ENCODE results near the gene SNUPN. TPM values are rescaled to one million over a fixed set of nuclear protein-coding genes. Genes with fewer than 3 reads are reported as not detected.

The SNUPN gene
- total RNA-seq, 1 experiment from 2014 or later, result 27.9 TPM

GRCh38 chr15:75578173-75578947 lies 47.2 kb downstream of the SNUPN start:
- no peaks in the 10 kb centered on the region for H3K9me3 Mint-ChIP-seq
- DNase-seq (ENCODE audit: low spot score) (peak; percentile 30), ATAC-seq (no peak)
- peak overlapping the region; percentile 97 for H3K4me3 Mint-ChIP-seq
- peaks cover 26% of the 10 kb centered on the region for H3K4me1 Mint-ChIP-seq
- CTCF ChIA-PET, result interaction anchor here (0.7 to 2.9 kb wide), 18 partner anchors 10 to 223 kb away, joined by 3 to 18 read pairs (median 5); partner anchors contain the start of genes MAN2C1, SIN3A, SNUPN and SNX33
- H3K27me3 Mint-ChIP-seq (ENCODE audit: low read depth), result no peaks in the 10 kb centered on the region
- no peaks in the 10 kb centered on the region; the same call in 1 of the 2 replicates for H3K36me3 Mint-ChIP-seq
- peak overlapping the region; percentile 96 for H3K27ac Mint-ChIP-seq
- POLR2A ChIA-PET, result interaction anchor here (1.0 to 2.7 kb wide), 7 partner anchors 35 to 210 kb away, joined by 3 to 37 read pairs (median 6); partner anchors contain the start of genes IMP3, MAN2C1, SIN3A and SNX33
- 0 out of 2 replicates have a peak, but pooled peaks have one; percentile 29 for TF ChIP-seq TCF7 (CRISPR knock-in tag; IDR thresholded peaks at IDR 0.05; ENCODE audit: low read depth)
- 0 out of 2 replicates have a peak, but pooled peaks have one; percentile 18 for TF ChIP-seq FOXK1 (CRISPR knock-in tag; IDR thresholded peaks at IDR 0.05)
- TF ChIP-seq ATF6 (CRISPR knock-in tag; IDR thresholded peaks at IDR 0.05), result no peak
- TF ChIP-seq ETV6 (CRISPR knock-in tag; IDR thresholded peaks at IDR 0.05), result no peak; the same call in 1 of the 2 replicates
- TF ChIP-seq ZMAT4 (CRISPR knock-in tag; IDR thresholded peaks at IDR 0.05), result no peak
- 0 out of 2 replicates have a peak, but pooled peaks have one; percentile 43 for TF ChIP-seq FOXP1 (CRISPR knock-in tag; IDR thresholded peaks at IDR 0.05; ENCODE audit: borderline replicate concordance)
- no peak for TF ChIP-seq ZNF219 (CRISPR knock-in tag; IDR thresholded peaks at IDR 0.05; ENCODE audit: borderline replicate concordance)
- TF ChIP-seq ZNF532 (CRISPR knock-in tag; IDR thresholded peaks at IDR 0.05; ENCODE audit: borderline replicate concordance), result no peak
- TF ChIP-seq NFATC4 (CRISPR knock-in tag; IDR thresholded peaks at IDR 0.05), result no peak
- 0 out of 2 replicates have a peak, but pooled peaks have one; percentile 33 for TF ChIP-seq ARID4B (CRISPR knock-in tag; IDR thresholded peaks at IDR 0.05; ENCODE audit: borderline replicate concordance)
- TF ChIP-seq USF1 (CRISPR knock-in tag; IDR thresholded peaks at IDR 0.05), result no peak
- TF ChIP-seq FOXP4 (CRISPR knock-in tag; IDR thresholded peaks at IDR 0.05), result peak; percentile 61; the same call in 1 of the 2 replicates
- peak; percentile 56; the same call in 1 of the 2 replicates for TF ChIP-seq JUN (CRISPR knock-in tag; IDR thresholded peaks at IDR 0.05)
- no peak for TF ChIP-seq ZNF317 (CRISPR knock-in tag; IDR thresholded peaks at IDR 0.05; ENCODE audit: borderline replicate concordance, low read depth)
- TF ChIP-seq SP1 (CRISPR knock-in tag; conservative IDR thresholded peaks at IDR 0.05), result no peak
- no peak for TF ChIP-seq GRHL2 (CRISPR knock-in tag; IDR thresholded peaks at IDR 0.05; ENCODE audit: insufficient replicate concordance, severe bottlenecking)
- no peak for TF ChIP-seq ZNF671 (CRISPR knock-in tag; IDR thresholded peaks at IDR 0.05)
- TF ChIP-seq CTCF (IDR thresholded peaks at IDR 0.05), result no peak

Measured in WTC11 (cell line).